NT2/D1 (cell line): Measurements from ENCODE around the gene EFNB1.

Source experiments
- SUZ12 ChIP-seq: IDR thresholded peaks from 2 replicates; pipeline ENCODE4 v1.6.1; 2011; ENCODE audit not compliant: insufficient read length, insufficient read depth; ENCODE audit errors: extremely low read depth
- ZNF274 ChIP-seq: IDR thresholded peaks from 2 replicates; pipeline ENCODE4 v1.6.1; 2011; ENCODE audit warnings: mild to moderate bottlenecking, low read depth, low read length

DNA sequence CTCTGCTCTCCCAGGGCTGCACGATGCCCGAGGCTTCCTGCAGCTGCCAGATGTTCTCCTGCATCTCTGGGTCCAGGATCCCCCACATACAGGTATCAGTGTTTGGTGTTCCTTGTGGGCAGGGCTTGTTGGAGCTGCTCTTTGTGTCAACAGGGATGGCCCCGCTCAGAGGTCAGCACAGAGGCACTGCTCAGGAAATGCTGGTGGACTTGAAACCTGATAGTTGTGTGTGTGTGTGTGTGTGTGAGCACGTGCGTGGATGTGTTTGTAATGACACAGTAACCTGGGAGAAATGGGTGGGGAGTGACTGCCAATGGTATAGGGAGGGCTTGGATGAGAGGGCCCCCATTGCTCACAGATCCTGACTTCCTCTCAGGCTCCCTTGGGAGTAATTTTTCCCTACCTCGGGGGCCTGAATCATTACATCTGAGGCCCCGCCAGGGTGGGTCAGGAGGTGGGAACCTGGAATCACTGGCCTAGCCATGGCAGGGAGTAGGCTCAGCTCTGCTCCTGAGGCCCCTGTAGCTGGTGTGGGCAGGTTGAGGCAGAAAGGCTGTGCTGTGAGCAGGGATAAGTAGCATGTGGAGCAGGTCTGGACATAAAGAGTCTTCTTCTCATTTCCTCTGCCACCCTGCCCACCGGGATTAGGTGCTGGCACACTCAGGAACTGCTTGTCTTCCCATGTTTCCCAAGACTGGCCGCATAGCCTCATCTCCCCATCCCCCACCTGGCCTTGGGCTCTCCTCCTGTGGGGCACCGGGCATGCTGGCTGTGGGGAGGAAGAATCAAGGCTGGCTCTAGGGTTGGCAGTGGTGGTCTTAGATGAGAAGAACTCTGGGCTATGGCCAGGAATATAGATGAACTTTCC, 2.5 kb upstream of the EFNB1 start:
- TF ChIP-seq ZNF274, result no peak
- no peak for TF ChIP-seq SUZ12
